ENCODE results near the gene TBL1XR1. TPM values are rescaled to one million over a fixed set of nuclear protein-coding genes. Genes with fewer than 3 reads are reported as not detected.

Gene TBL1XR1
- total and polyA plus RNA-seq, 2 of the 13 experiments (the other 11 are each of a cell fraction or from before 2014, with no cell fraction given) = 57.7 to 62.5 TPM

DNA sequence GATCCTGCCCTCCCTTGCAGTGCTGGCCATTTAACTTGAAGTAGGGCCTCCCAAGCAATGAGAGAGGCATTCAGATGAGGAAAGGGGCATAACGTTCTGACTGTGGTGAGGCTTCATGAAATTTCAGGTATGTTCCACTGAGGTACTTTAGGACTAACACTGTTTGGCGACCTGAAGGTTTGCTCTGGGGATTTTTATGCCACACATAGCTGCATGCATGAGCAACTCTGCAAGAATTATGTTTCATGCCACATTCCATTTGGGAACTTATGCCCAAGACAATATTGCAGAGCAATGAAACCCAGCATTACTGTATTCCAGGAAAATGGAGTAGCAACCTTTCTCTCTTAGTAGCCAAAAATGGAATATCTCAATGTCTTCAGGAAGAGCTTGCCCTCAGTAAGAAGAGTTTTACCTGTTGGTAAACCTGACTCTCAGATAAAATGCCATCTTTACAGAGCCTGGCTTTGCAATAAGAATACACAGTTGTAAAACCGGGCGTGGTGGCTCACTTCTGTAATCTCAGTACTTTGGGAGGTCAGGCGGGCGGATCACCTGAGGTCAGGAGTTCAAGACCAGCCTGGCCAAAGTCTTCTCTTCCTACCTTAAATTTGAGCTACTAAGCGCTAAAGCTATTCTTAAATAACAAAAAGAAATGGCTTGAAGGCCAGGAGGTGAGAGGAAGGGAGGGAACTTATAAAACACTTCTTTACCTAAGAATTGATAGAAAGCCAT is 16.7 kb upstream of the TBL1XR1 start:
- WGBS (ENCODE audit: low lambda C conversion rate) = 6% methylated on average over 7 of the region's 7 CpGs
- Histone ChIP-seq H3K79me2 (ENCODE audit: insufficient read depth, low read length) (no peaks in the 10 kb centered on the region), H3K4me3 (replicated peaks in 1 of 3; ENCODE audit: insufficient read depth in 1 of 3, low read depth in 2 of 3, low read length in 3 of 3) (no peak overlapping the region), H3K27ac (ENCODE audit: extremely low read length, insufficient read depth, low read length) (no peak overlapping the region), H3K27me3 (ENCODE audit: control insufficient read depth in 1 of 2, insufficient read depth in 2 of 2, low read length in 2 of 2) (no peaks in the 10 kb centered on the region), H3K9ac (ENCODE audit: insufficient read depth, low read depth, low read length) (no peak overlapping the region), H3K9me3 (ENCODE audit: low read length) (no peaks in the 10 kb centered on the region), H3K36me3 (replicated peaks in 1 of 2; ENCODE audit: control insufficient read depth in 1 of 2, insufficient read depth in 2 of 2, low read length in 2 of 2) (no peaks in the 10 kb centered on the region), H3K4me2 (ENCODE audit: low read depth, low read length) (0 out of 2 replicates have a peak overlapping the region, but pooled peaks have one; percentile 10), H2AFZ (ENCODE audit: low read length) (no peak overlapping the region), H4K20me1 (ENCODE audit: insufficient read depth, low read length) (no peaks in the 10 kb centered on the region), H3K4me1 (ENCODE audit: insufficient read depth, low read length) (peaks cover 49% of the 10 kb centered on the region)
- FAIRE-seq = no peak
- in situ Hi-C loops (cut with HindIII; ENCODE audit: extremely low pct_ligation_motif_present, low pct_unique_long_range_greater_than_20kb) (no loop called here), intact Hi-C loops (cut with micrococcal nuclease; ENCODE audit: unreplicated experiment) (no loop called here)
- TF ChIP-seq ZNF784 (CRISPR knock-in tag; IDR thresholded peaks at IDR 0.05; ENCODE audit: borderline replicate concordance) = no peak
- no peak for TF ChIP-seq JARID2 (CRISPR knock-in tag; IDR thresholded peaks at IDR 0.05; ENCODE audit: insufficient replicate concordance)
- TF ChIP-seq SALL2 (CRISPR knock-in tag; IDR thresholded peaks at IDR 0.05) = no peak
- TF ChIP-seq, protein P1, sequence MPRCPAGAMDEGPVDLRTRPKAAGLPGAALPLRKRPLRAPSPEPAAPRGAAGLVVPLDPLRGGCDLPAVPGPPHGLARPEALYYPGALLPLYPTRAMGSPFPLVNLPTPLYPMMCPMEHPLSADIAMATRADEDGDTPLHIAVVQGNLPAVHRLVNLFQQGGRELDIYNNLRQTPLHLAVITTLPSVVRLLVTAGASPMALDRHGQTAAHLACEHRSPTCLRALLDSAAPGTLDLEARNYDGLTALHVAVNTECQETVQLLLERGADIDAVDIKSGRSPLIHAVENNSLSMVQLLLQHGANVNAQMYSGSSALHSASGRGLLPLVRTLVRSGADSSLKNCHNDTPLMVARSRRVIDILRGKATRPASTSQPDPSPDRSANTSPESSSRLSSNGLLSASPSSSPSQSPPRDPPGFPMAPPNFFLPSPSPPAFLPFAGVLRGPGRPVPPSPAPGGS (CRISPR knock-in tag; IDR thresholded peaks at IDR 0.05) = no peak
- TF ChIP-seq DBP (CRISPR knock-in tag; IDR thresholded peaks at IDR 0.05; ENCODE audit: not compliant biosample characterization) = no peak
- no peak for TF ChIP-seq TFDP1 (CRISPR knock-in tag; IDR thresholded peaks at IDR 0.05; ENCODE audit: borderline replicate concordance)
- TF ChIP-seq ZNF597 (CRISPR knock-in tag; IDR thresholded peaks at IDR 0.05) = no peak
- no peak for TF ChIP-seq KMT2B (CRISPR knock-in tag; IDR thresholded peaks at IDR 0.05)
- no peak for TF ChIP-seq SOX13 (IDR thresholded peaks at IDR 0.05)
- no peak for TF ChIP-seq SOX13 (CRISPR knock-in tag; conservative IDR thresholded peaks at IDR 0.05 in 1 of 2, IDR thresholded peaks at IDR 0.05 in 1 of 2)
- TF ChIP-seq KAT8 (CRISPR knock-in tag; IDR thresholded peaks at IDR 0.05) = no peak
- no peak for TF ChIP-seq ZBTB38 (CRISPR knock-in tag; IDR thresholded peaks at IDR 0.05)
- TF ChIP-seq FOXA1 (IDR thresholded peaks at IDR 0.05) = no peak
- no peak for TF ChIP-seq FOXA1 (CRISPR knock-in tag; IDR thresholded peaks at IDR 0.05)
- no peak for TF ChIP-seq PTBP1 (IDR thresholded peaks at IDR 0.05; ENCODE audit: low read depth, low read length, poor library complexity, severe bottlenecking)
- TF ChIP-seq ZNF510 (CRISPR knock-in tag; IDR thresholded peaks at IDR 0.05; ENCODE audit: low read depth) = no peak
- TF ChIP-seq GTF2F1 (IDR thresholded peaks at IDR 0.05; ENCODE audit: low read length) = no peak
- TF ChIP-seq ZSCAN25 (CRISPR knock-in tag; IDR thresholded peaks at IDR 0.05) = no peak
- no peak for TF ChIP-seq EEA1 (CRISPR knock-in tag; IDR thresholded peaks at IDR 0.05; ENCODE audit: borderline replicate concordance)
- no TSS peak for BruUV-seq (replicated peaks)
- CTCF ChIA-PET (ENCODE audit: low intra/inter-chr PET ratio, low total read pairs) = no interaction called here
- DNase-seq (ENCODE audit: low spot score) = no peak
- ATAC-seq = no peak
- POLR2A ChIA-PET = interaction anchor here (1.7 kb wide), 1 partner anchor 10 kb away, joined by 3 read pairs; no protein-coding TSS in a partner anchor
